GM12864 (cell line): Measurements from ENCODE around the gene ZNF439.
"Not testable (repeated sequence)": the region's sequence is repeated elsewhere in the genome, so short reads cannot be mapped to it uniquely, and the experiment has no call there.

Source experiments
- DNase-seq: peaks from one replicate; pipeline ENCODE4 v3.0.0-alpha.2; 2011; ENCODE audit warnings: low read depth
- H3K4me3 ChIP-seq: 2 replicates; pipeline ENCODE4 v1.5.1; 2011; ENCODE audit warnings: mild to moderate bottlenecking, low read depth, low read length, control low read depth
- TF ChIP-seq, protein P1 (sequence below): IDR thresholded peaks from 2 replicates; pipeline ENCODE4 v1.5.1; 2011; ENCODE audit warnings: low read depth, mild to moderate bottlenecking, moderate library complexity, low read length, control low read depth, inconsistent platforms; ENCODE audit errors: missing control alignments

ZNF439 gene

DNA sequence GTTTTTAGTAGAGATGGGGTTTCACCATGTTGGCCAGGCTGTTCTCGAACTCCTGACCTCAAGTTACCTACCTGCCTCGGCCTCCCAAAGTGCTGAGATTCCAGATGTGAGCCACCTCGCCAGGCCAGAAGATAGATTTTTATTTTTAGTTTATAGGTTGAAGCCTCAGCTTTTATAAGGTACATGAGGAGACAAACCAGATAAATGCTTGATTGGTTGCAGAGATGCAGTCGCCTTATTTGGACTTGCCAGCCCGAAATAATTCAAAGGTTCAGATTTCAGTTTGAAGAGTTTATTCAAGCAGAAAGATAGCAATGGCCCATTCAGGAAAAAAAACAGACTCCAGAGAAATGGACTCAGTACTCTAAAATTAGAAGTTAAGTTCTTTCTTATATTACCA lies 42.1 kb downstream of the ZNF439 start:
- H3K4me3 ChIP-seq, result no peak overlapping the region
- DNase-seq, result no peak
- TF ChIP-seq, protein P1, sequence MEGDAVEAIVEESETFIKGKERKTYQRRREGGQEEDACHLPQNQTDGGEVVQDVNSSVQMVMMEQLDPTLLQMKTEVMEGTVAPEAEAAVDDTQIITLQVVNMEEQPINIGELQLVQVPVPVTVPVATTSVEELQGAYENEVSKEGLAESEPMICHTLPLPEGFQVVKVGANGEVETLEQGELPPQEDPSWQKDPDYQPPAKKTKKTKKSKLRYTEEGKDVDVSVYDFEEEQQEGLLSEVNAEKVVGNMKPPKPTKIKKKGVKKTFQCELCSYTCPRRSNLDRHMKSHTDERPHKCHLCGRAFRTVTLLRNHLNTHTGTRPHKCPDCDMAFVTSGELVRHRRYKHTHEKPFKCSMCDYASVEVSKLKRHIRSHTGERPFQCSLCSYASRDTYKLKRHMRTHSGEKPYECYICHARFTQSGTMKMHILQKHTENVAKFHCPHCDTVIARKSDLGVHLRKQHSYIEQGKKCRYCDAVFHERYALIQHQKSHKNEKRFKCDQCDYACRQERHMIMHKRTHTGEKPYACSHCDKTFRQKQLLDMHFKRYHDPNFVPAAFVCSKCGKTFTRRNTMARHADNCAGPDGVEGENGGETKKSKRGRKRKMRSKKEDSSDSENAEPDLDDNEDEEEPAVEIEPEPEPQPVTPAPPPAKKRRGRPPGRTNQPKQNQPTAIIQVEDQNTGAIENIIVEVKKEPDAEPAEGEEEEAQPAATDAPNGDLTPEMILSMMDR, result no peak

DNA sequence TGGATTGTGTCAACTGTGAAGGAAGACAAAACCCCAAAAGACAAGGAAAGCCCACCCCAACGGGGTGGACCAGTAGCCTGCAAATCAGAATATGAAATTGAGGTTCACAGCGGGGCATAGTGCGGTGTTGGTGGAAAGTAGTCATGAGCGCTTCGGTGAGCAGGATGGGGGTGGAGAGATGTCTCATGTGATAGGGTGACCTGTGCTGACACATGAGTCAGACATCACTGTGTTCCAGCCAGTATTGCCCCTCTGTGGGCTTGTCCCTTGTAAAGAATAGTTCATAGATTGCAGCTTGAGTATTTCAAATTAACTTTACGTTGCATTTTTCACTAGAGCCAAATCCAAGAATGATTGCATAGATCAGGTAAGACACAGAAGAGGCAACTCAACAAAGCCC lies 46.3 kb downstream of the ZNF439 start:
- DNase-seq, result no peak
- H3K4me3 ChIP-seq, result no peak overlapping the region
- TF ChIP-seq, protein P1, result no peak

DNA sequence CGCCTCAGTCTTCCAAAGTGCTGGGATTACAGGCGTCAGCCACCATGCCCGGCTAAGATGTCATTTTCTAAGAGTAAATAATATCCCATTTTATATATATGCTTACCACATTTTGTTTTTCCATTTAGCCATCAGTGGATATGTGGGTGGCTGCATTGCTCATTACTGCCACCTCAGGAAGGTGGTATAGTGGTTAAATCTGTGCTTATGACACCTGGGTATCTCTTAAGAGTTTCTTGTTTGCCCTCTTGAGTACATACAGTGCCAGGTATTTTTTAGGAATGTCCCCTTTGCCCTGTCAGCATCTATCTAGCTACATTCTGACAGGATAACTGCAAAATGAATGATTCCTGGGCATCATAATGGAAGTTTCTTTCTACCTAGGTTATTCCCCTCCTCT lies 53.7 kb downstream of the ZNF439 start:
- DNase-seq, result no peak
- TF ChIP-seq, protein P1, result no peak
- no peak overlapping the region for H3K4me3 ChIP-seq

DNA sequence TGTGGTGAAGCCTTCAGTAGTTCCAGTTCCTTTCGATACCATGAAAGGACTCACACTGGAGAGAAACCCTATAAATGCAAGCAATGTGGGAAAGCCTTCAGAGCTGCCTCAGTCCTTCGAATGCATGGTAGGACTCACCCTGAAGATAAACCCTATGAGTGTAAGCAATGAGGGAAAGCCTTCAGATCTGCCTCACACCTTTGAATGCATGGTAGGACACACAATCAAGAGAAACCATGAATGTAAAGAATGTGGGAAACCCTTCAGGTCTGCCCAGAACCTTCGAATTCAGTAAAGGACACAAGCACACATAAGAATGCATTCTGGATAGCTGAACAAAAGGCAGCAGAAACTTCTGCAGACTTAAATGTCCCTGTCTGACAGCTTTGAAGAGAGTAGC lies 57.4 kb downstream of the ZNF439 start:
- DNase-seq, result no peak
- TF ChIP-seq, protein P1, result no peak
- no peak overlapping the region for H3K4me3 ChIP-seq

DNA sequence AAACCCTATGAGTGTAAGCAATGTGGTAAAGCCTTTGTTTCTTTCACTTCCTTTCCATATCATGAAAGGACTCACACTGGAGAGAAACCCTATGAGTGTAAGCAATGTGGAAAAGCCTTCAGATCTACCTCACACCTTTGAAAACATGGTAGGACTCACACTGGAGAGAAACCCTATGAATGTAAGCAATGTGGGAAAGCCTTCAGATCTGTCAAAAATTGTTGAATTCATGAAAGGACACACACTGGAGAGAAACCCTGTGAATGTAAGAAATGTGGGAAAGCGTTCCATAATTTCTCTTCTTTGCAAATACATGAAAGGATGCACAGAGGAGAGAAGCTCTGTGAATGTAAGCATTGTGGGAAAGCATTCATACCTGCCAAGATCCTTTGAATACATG lies 63.4 kb downstream of the ZNF439 start:
- not testable (repeated sequence) for H3K4me3 ChIP-seq

DNA sequence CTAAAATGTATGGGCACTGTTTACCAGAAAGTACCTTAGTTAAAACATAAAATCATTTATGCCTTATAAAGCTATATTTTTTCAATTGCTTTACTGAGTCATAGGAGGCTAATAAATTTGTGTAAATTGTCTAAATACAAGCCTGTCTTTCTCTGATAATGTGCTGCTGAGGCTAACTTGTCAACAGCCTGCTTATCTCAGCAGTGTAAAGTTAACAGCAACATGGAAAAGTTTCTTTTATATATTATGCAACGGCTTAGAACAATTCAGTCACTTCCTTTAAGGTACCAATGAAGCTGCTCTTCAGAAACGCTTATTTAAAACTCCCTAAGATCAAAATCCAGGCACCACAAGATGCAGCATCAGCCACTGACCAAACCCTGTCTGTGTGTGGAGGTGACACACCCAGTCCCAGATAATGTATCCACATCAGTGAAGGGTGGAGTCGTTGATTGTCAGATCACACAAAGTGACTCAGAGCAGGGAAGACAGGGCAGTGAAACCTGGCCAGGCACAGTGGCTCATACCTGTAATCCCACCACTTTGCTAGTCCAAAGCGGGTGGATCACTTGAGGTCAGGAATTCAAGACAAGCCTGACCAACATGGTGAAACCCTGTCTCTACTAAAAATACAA lies 66.0 kb downstream of the ZNF439 start:
- not testable (repeated sequence) for DNase-seq, H3K4me3 ChIP-seq

More for the DNA sequence above, 63.4 kb downstream of the ZNF439 start:
- not testable (repeated sequence) for DNase-seq
